Measurements from ENCODE around the gene CYTH4. TPM values are rescaled to one million over a fixed set of nuclear protein-coding genes. Genes with fewer than 3 reads are reported as not detected.

Gene CYTH4
- total RNA-seq, 1 donor from 2014 or later: 57.1 TPM

GRCh38 chr22:37279331-37280181, 2.8 kb upstream of the CYTH4 start:
- no peak overlapping the region for H3K27ac Mint-ChIP-seq
- H3K27me3 Mint-ChIP-seq (ENCODE audit: insufficient read depth): no peaks in the 10 kb centered on the region
- intact Hi-C loops (cut with micrococcal nuclease): no loop called here
- H3K9me3 Mint-ChIP-seq: peaks cover 5% of the 10 kb centered on the region
- H3K36me3 Mint-ChIP-seq (ENCODE audit: low read depth): peaks cover 6% of the 10 kb centered on the region
- H3K4me3 Mint-ChIP-seq: no peak overlapping the region
- peaks cover 63% of the 10 kb centered on the region for H3K4me1 Mint-ChIP-seq (ENCODE audit: low read depth)
- no peak for DNase-seq (ENCODE audit: low spot score)

GRCh38 chr22:37280718-37281117, 1.6 kb upstream of the CYTH4 start:
- intact Hi-C loops (cut with micrococcal nuclease): no loop called here
- Mint-ChIP-seq H3K4me3 (no peak overlapping the region), H3K4me1 (ENCODE audit: low read depth) (peaks cover 62% of the 10 kb centered on the region), H3K36me3 (ENCODE audit: low read depth) (peaks cover 9% of the 10 kb centered on the region), H3K9me3 (peaks cover 5% of the 10 kb centered on the region), H3K27ac (no peak overlapping the region), H3K27me3 (ENCODE audit: insufficient read depth) (no peaks in the 10 kb centered on the region)
- no peak for DNase-seq (ENCODE audit: low spot score)

- DNase-seq (ENCODE audit: low spot score): no peak
- Mint-ChIP-seq H3K36me3 (ENCODE audit: low read depth) (peaks cover 12% of the 10 kb centered on the region), H3K4me1 (ENCODE audit: low read depth) (peaks cover 62% of the 10 kb centered on the region), H3K27me3 (ENCODE audit: insufficient read depth) (no peaks in the 10 kb centered on the region), H3K27ac (no peak overlapping the region), H3K4me3 (no peak overlapping the region), H3K9me3 (no peaks in the 10 kb centered on the region)
- intact Hi-C loops (cut with micrococcal nuclease): no loop called here
Observed at GRCh38 chr22:37281195-37281594, 1.1 kb upstream of the CYTH4 start.

- no peaks in the 10 kb centered on the region for H3K27me3 Mint-ChIP-seq (ENCODE audit: insufficient read depth)
- peak overlapping the region; percentile 99 for H3K27ac Mint-ChIP-seq
- H3K9me3 Mint-ChIP-seq: no peaks in the 10 kb centered on the region
- DNase-seq (ENCODE audit: low spot score): no peak
- intact Hi-C loops (cut with micrococcal nuclease): loop anchor here (1.0 to 2.0 kb wide), 3 partner anchors 15 to 51 kb away; no protein-coding TSS in a partner anchor
- H3K36me3 Mint-ChIP-seq (ENCODE audit: low read depth): peaks cover 18% of the 10 kb centered on the region
- H3K4me3 Mint-ChIP-seq: peak overlapping the region; percentile 88
- H3K4me1 Mint-ChIP-seq (ENCODE audit: low read depth): peaks cover 62% of the 10 kb centered on the region
Observed at GRCh38 chr22:37281646-37282384, 493 bp upstream of the CYTH4 start.

GRCh38 chr22:37283393-37283937, 1.2 kb downstream of the CYTH4 start:
- peak; percentile 72 for DNase-seq (ENCODE audit: low spot score)
- peaks cover 29% of the 10 kb centered on the region for H3K36me3 Mint-ChIP-seq (ENCODE audit: low read depth)
- peak overlapping the region; percentile 99 for H3K27ac Mint-ChIP-seq
- peak overlapping the region; percentile 88 for H3K4me3 Mint-ChIP-seq
- intact Hi-C loops (cut with micrococcal nuclease): loop anchor here (1.0 to 2.0 kb wide), 4 partner anchors 8 to 53 kb away; no protein-coding TSS in a partner anchor
- no peaks in the 10 kb centered on the region for H3K9me3 Mint-ChIP-seq
- no peaks in the 10 kb centered on the region for H3K27me3 Mint-ChIP-seq (ENCODE audit: insufficient read depth)
- peaks cover 70% of the 10 kb centered on the region for H3K4me1 Mint-ChIP-seq (ENCODE audit: low read depth)

- Mint-ChIP-seq H3K9me3 (no peaks in the 10 kb centered on the region), H3K27me3 (ENCODE audit: insufficient read depth) (no peaks in the 10 kb centered on the region), H3K4me1 (ENCODE audit: low read depth) (peaks cover 74% of the 10 kb centered on the region), H3K36me3 (ENCODE audit: low read depth) (peaks cover 36% of the 10 kb centered on the region), H3K4me3 (peak overlapping the region; percentile 88), H3K27ac (peak overlapping the region; percentile 99)
- intact Hi-C loops (cut with micrococcal nuclease): no loop called here
- DNase-seq (ENCODE audit: low spot score): no peak
Observed at GRCh38 chr22:37284126-37284804, 2.0 kb downstream of the CYTH4 start.

GRCh38 chr22:37284805-37285355, 2.6 kb downstream of the CYTH4 start:
- peaks cover 81% of the 10 kb centered on the region for H3K4me1 Mint-ChIP-seq (ENCODE audit: low read depth)
- H3K27me3 Mint-ChIP-seq (ENCODE audit: insufficient read depth): no peaks in the 10 kb centered on the region
- H3K9me3 Mint-ChIP-seq: no peaks in the 10 kb centered on the region
- intact Hi-C loops (cut with micrococcal nuclease): no loop called here
- DNase-seq (ENCODE audit: low spot score): no peak
- peak overlapping the region; percentile 88 for H3K4me3 Mint-ChIP-seq
- peaks cover 42% of the 10 kb centered on the region for H3K36me3 Mint-ChIP-seq (ENCODE audit: low read depth)
- H3K27ac Mint-ChIP-seq: peak overlapping the region; percentile 99

GRCh38 chr22:37285937-37286336, 3.6 kb downstream of the CYTH4 start:
- Mint-ChIP-seq H3K27me3 (ENCODE audit: insufficient read depth) (no peaks in the 10 kb centered on the region), H3K36me3 (ENCODE audit: low read depth) (peaks cover 47% of the 10 kb centered on the region), H3K27ac (peak overlapping the region; percentile 78), H3K4me1 (ENCODE audit: low read depth) (peaks cover 90% of the 10 kb centered on the region), H3K4me3 (peak overlapping the region; percentile 43), H3K9me3 (no peaks in the 10 kb centered on the region)
- intact Hi-C loops (cut with micrococcal nuclease): no loop called here
- no peak for DNase-seq (ENCODE audit: low spot score)

GRCh38 chr22:37287550-37287951, 5.2 kb downstream of the CYTH4 start:
- peaks cover 60% of the 10 kb centered on the region for H3K36me3 Mint-ChIP-seq (ENCODE audit: low read depth)
- peak overlapping the region; percentile 78 for H3K27ac Mint-ChIP-seq
- H3K4me3 Mint-ChIP-seq: peak overlapping the region; percentile 46
- peaks cover 91% of the 10 kb centered on the region for H3K4me1 Mint-ChIP-seq (ENCODE audit: low read depth)
- H3K9me3 Mint-ChIP-seq: no peaks in the 10 kb centered on the region
- intact Hi-C loops (cut with micrococcal nuclease): no loop called here
- H3K27me3 Mint-ChIP-seq (ENCODE audit: insufficient read depth): no peaks in the 10 kb centered on the region
- no peak for DNase-seq (ENCODE audit: low spot score)

- intact Hi-C loops (cut with micrococcal nuclease): no loop called here
- Mint-ChIP-seq H3K9me3 (no peaks in the 10 kb centered on the region), H3K4me3 (no peak overlapping the region), H3K27me3 (ENCODE audit: insufficient read depth) (no peaks in the 10 kb centered on the region), H3K4me1 (ENCODE audit: low read depth) (peaks cover 91% of the 10 kb centered on the region), H3K27ac (no peak overlapping the region), H3K36me3 (ENCODE audit: low read depth) (peaks cover 66% of the 10 kb centered on the region)
- no peak for DNase-seq (ENCODE audit: low spot score)
Observed at GRCh38 chr22:37288521-37288920, 6.2 kb downstream of the CYTH4 start.

GRCh38 chr22:37289156-37289735, 6.9 kb downstream of the CYTH4 start:
- peak overlapping the region; percentile 51 for H3K27ac Mint-ChIP-seq
- intact Hi-C loops (cut with micrococcal nuclease): no loop called here
- H3K36me3 Mint-ChIP-seq (ENCODE audit: low read depth): peaks cover 68% of the 10 kb centered on the region
- H3K4me1 Mint-ChIP-seq (ENCODE audit: low read depth): peaks cover 91% of the 10 kb centered on the region
- no peak for DNase-seq (ENCODE audit: low spot score)
- peak overlapping the region; percentile 50 for H3K4me3 Mint-ChIP-seq
- H3K27me3 Mint-ChIP-seq (ENCODE audit: insufficient read depth): no peaks in the 10 kb centered on the region
- no peaks in the 10 kb centered on the region for H3K9me3 Mint-ChIP-seq

- no peak for DNase-seq (ENCODE audit: low spot score)
- H3K9me3 Mint-ChIP-seq: no peaks in the 10 kb centered on the region
- intact Hi-C loops (cut with micrococcal nuclease): no loop called here
- H3K27me3 Mint-ChIP-seq (ENCODE audit: insufficient read depth): no peaks in the 10 kb centered on the region
- no peak overlapping the region for H3K4me3 Mint-ChIP-seq
- peaks cover 89% of the 10 kb centered on the region for H3K4me1 Mint-ChIP-seq (ENCODE audit: low read depth)
- peak overlapping the region; percentile 62 for H3K27ac Mint-ChIP-seq
- H3K36me3 Mint-ChIP-seq (ENCODE audit: low read depth): peaks cover 71% of the 10 kb centered on the region
Observed at GRCh38 chr22:37290737-37291136, 8.4 kb downstream of the CYTH4 start.

All from activated T-helper 1 cell treated with anti-CD3 and anti-CD28 coated beads, Interleukin-12 subunit alpha, Interleukin-12 subunit beta, Interleukin-2, Interleukin-4 antibody, amounts not matched to agents 30 ng/mL and 10 ng/mL and 1 ng/mL, durations not matched to agents 14 hours and 24 hours and 36 hours (primary cell).